Keratinocyte (primary cell): Measurements from ENCODE around the gene LARP1B. TPM values are rescaled to one million over a fixed set of nuclear protein-coding genes. Genes with fewer than 3 reads are reported as not detected.
A peak's percentile ranks its signal among the peaks of the same experiment; 100 is the strongest.

Experiments
- DNase-seq: peaks from one replicate; pipeline ENCODE4 v3.0.0-alpha.2; 2011; ENCODE audit warnings: low read depth, missing footprints, low spot score
- FAIRE-seq: peaks from 2 replicates; lab custom pipeline; 2011; peaks lifted over from hg19 to GRCh38; lab: Jason Lieb, UNC
- H2AFZ ChIP-seq: 2 replicates; pipeline ENCODE4 v1.6.0; 2012; ENCODE audit warnings: low read length, control low read depth, inconsistent platforms; ENCODE audit not compliant: control insufficient read depth
- H3K27ac ChIP-seq: 2 replicates; pipeline ENCODE4 v1.5.1; 2011; ENCODE audit warnings: low read length; ENCODE audit not compliant: control insufficient read depth, insufficient read depth
- H3K27me3 ChIP-seq: 3 replicates; pipeline ENCODE4 v1.6.0; 2011; ENCODE audit warnings: low read length; ENCODE audit not compliant: control insufficient read depth, insufficient read depth; ENCODE audit errors: extremely low read depth
- H3K36me3 ChIP-seq, 2 experiments: 2 replicates in 1 of 2; 3 replicates in 1 of 2; pipeline ENCODE4 v1.5.1; 2011; ENCODE audit warnings: low read length in 2 of 2, mild to moderate bottlenecking in 1 of 2; ENCODE audit not compliant: control insufficient read depth in 2 of 2, insufficient read depth in 2 of 2; ENCODE audit errors: extremely low read depth in 1 of 2
- H3K4me1 ChIP-seq: 3 replicates; pipeline ENCODE4 v1.5.1; 2011; ENCODE audit warnings: low read length; ENCODE audit not compliant: control insufficient read depth, insufficient read depth; ENCODE audit errors: extremely low read depth
- H3K4me2 ChIP-seq: 3 replicates; pipeline ENCODE4 v1.6.0; 2011; ENCODE audit warnings: low read depth, low read length; ENCODE audit not compliant: control insufficient read depth, insufficient read depth; ENCODE audit errors: extremely low read depth
- H3K4me3 ChIP-seq, 3 experiments: fragments of 200-600 bp in 1 of 3; sonication (generic) in 1 of 3; 2 replicates in 2 of 3; 3 replicates in 1 of 3; pipeline ENCODE4 v1.5.1; 2011 to 2016; ENCODE audit warnings: low read length in 3 of 3, mild to moderate bottlenecking in 3 of 3, control low read depth in 2 of 3, inconsistent platforms in 1 of 3, low read depth in 1 of 3, mixed read lengths in 1 of 3, mixed run types in 1 of 3, moderate library complexity in 1 of 3; ENCODE audit not compliant: control insufficient read depth in 2 of 3, insufficient read depth in 2 of 3; ENCODE audit errors: extremely low read depth in 1 of 3
- H3K79me2 ChIP-seq: 2 replicates; pipeline ENCODE4 v1.6.0; 2012; ENCODE audit warnings: low read length; ENCODE audit not compliant: control insufficient read depth, insufficient read depth
- H3K9ac ChIP-seq: 3 replicates; pipeline ENCODE4 v1.6.0; 2011; ENCODE audit warnings: low read length; ENCODE audit not compliant: control insufficient read depth, insufficient read depth; ENCODE audit errors: extremely low read depth
- H3K9me1 ChIP-seq: 3 replicates; pipeline ENCODE4 v1.6.0; 2011; ENCODE audit warnings: low read length; ENCODE audit not compliant: control insufficient read depth, insufficient read depth; ENCODE audit errors: extremely low read depth
- H3K9me3 ChIP-seq: 2 replicates; pipeline ENCODE4 v1.5.1; 2012; ENCODE audit warnings: low read depth, low read length; ENCODE audit not compliant: control insufficient read depth
- H4K20me1 ChIP-seq: 3 replicates; pipeline ENCODE4 v1.6.0; 2011; ENCODE audit warnings: low read length; ENCODE audit not compliant: control insufficient read depth, insufficient read depth; ENCODE audit errors: extremely low read depth
- EZH2 ChIP-seq: IDR thresholded peaks from one replicate; pipeline ENCODE4 v1.6.1; 2012; ENCODE audit warnings: inconsistent platforms, mild to moderate bottlenecking, low read length, moderate library complexity
- dilution Hi-C: fragments of 300-500 bp; cut with MboI; formaldehyde crosslinking; loops from one replicate; pipeline ENCODE4 v1.7.0; 2020; ENCODE audit warnings: low sequenced_read_pairs; ENCODE audit not compliant: extremely low pct_ligation_motif_present
- polyA plus RNA-seq, 5 experiments: library from polyadenylated mRNA; depleted of rRNA in 3 of 5; stranded (reverse) in 3 of 5; stranded (forward) in 1 of 5; unstranded in 1 of 5; fragments of >200 nt; gene quantifications; 1 replicate in 1 of 5; 2 replicates in 3 of 5; 3 replicates in 1 of 5; pipeline versions ENCODE4 v1.2.1 to v1.2.3, GENCODE V29; 2011 to 2012; ENCODE audit warnings: missing spikeins in 2 of 5, low read depth in 1 of 5, low replicate concordance in 1 of 5
- TF ChIP-seq, protein P1 (sequence below), 3 experiments: IDR thresholded peaks in 1 of 3; conservative IDR thresholded peaks in 1 of 3; optimal IDR thresholded peaks in 1 of 3; 2 replicates in 2 of 3; 3 replicates in 1 of 3; pipeline versions ENCODE3 to v1.5.1; 2011; ENCODE audit warnings: low read length in 3 of 3, mild to moderate bottlenecking in 3 of 3, moderate library complexity in 2 of 3, control low read depth in 1 of 3, inconsistent platforms in 1 of 3; ENCODE audit not compliant: insufficient read depth in 2 of 3; ENCODE audit errors: extremely low read depth in 1 of 3

LARP1B gene
- polyA plus RNA-seq, 1 donor (not counting 4 experiments of a cell fraction or from before 2014, with no cell fraction given): 18.3 TPM

DNA sequence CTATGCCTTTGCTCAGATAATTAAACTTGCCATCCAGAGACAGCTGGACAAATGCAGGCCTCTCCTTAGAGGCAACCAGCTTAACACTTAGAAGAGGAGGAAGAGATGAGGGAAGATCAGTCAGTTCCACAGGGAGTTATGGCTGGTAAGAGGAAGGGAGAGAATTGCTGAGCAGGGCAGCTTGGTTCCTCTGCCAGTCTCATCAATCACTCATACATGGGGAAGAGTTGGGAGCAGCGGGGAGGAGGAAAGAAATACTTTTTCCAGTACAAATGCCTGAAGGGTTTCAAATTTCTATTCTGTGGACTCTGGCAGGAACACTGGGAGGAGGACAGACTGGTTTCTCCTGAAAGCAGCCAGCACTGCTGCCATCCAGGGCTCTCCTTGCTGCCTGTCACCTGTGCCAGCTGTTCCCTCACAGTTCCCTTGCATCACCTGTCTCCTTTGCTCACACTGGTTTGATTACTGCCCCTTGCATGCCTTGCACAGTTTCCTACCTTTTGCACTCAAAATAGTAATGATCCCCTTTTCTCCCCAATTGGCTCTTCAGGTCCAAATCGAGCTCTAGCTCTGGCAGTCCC lies 167.0 kb downstream of the LARP1B start:
- no peak overlapping the region for H3K27ac ChIP-seq

GRCh38 chr4:128228845-128229795 lies 168.0 kb downstream of the LARP1B start:
- Histone ChIP-seq H3K27ac (no peak overlapping the region), H3K27me3 (no peaks in the 10 kb centered on the region), H3K36me3 (no peaks in the 10 kb centered on the region), H3K9me3 (no peaks in the 10 kb centered on the region), H3K4me3 (no peak overlapping the region), H3K4me2 (no peak overlapping the region), H2AFZ (no peak overlapping the region), H3K79me2 (no peaks in the 10 kb centered on the region), H3K9me1 (no peaks in the 10 kb centered on the region), H3K9ac (no peak overlapping the region), H4K20me1 (no peaks in the 10 kb centered on the region), H3K4me1 (no peaks in the 10 kb centered on the region)
- no peak for FAIRE-seq
- no peak for DNase-seq
- no peak for TF ChIP-seq EZH2
- TF ChIP-seq, protein P1, sequence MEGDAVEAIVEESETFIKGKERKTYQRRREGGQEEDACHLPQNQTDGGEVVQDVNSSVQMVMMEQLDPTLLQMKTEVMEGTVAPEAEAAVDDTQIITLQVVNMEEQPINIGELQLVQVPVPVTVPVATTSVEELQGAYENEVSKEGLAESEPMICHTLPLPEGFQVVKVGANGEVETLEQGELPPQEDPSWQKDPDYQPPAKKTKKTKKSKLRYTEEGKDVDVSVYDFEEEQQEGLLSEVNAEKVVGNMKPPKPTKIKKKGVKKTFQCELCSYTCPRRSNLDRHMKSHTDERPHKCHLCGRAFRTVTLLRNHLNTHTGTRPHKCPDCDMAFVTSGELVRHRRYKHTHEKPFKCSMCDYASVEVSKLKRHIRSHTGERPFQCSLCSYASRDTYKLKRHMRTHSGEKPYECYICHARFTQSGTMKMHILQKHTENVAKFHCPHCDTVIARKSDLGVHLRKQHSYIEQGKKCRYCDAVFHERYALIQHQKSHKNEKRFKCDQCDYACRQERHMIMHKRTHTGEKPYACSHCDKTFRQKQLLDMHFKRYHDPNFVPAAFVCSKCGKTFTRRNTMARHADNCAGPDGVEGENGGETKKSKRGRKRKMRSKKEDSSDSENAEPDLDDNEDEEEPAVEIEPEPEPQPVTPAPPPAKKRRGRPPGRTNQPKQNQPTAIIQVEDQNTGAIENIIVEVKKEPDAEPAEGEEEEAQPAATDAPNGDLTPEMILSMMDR (optimal IDR thresholded peaks at IDR 0.05 in 1 of 3, IDR thresholded peaks at IDR 0.05 in 1 of 3, conservative IDR thresholded peaks at IDR 0.05 in 1 of 3; ENCODE audit: extremely low read depth in 1 of 3, insufficient read depth in 2 of 3, low read length in 3 of 3): no peak
- dilution Hi-C loops: no loop called here

More for the DNA sequence above, 167.0 kb downstream of the LARP1B start:
- H3K27me3 ChIP-seq: no peaks in the 10 kb centered on the region
- FAIRE-seq (peak; percentile 23), DNase-seq (no peak)
- no peaks in the 10 kb centered on the region for H3K9me1 ChIP-seq
- H3K9ac ChIP-seq: no peak overlapping the region
- TF ChIP-seq EZH2: no peak
- TF ChIP-seq, protein P1 (optimal IDR thresholded peaks at IDR 0.05 in 1 of 3, IDR thresholded peaks at IDR 0.05 in 1 of 3, conservative IDR thresholded peaks at IDR 0.05 in 1 of 3; ENCODE audit: extremely low read depth in 1 of 3, insufficient read depth in 2 of 3, low read length in 3 of 3): no peak
- no peaks in the 10 kb centered on the region for H3K9me3 ChIP-seq
- no peaks in the 10 kb centered on the region for H3K79me2 ChIP-seq
- no peak overlapping the region for H2AFZ ChIP-seq
- dilution Hi-C loops: no loop called here
- no peaks in the 10 kb centered on the region for H4K20me1 ChIP-seq
- H3K4me3 ChIP-seq: no peak overlapping the region
- H3K4me1 ChIP-seq: no peaks in the 10 kb centered on the region
- no peak overlapping the region for H3K4me2 ChIP-seq
- no peaks in the 10 kb centered on the region for H3K36me3 ChIP-seq
